GM10847 (cell line): Measurements from ENCODE around the gene MESP2.

Source experiments
- POLR2A ChIP-seq: IDR thresholded peaks from 2 replicates; pipeline ENCODE4 v1.6.1; 2011; ENCODE audit not compliant: insufficient read length; ENCODE audit errors: extremely low read depth

Gene MESP2

GRCh38 chr15:89766357-89767311 lies 9.5 kb upstream of the MESP2 start:
- TF ChIP-seq POLR2A, result no peak

- TF ChIP-seq POLR2A, result no peak
These were observed 8.7 kb upstream of the MESP2 start for GRCh38 chr15:89767411-89767915.

GRCh38 chr15:89768071-89768500 lies 8.0 kb upstream of the MESP2 start:
- no peak for TF ChIP-seq POLR2A

- TF ChIP-seq POLR2A, result no peak
These were observed 6.8 kb upstream of the MESP2 start for GRCh38 chr15:89769366-89769765.

- TF ChIP-seq POLR2A, result no peak
These were observed 6.1 kb upstream of the MESP2 start for GRCh38 chr15:89770041-89770440.

GRCh38 chr15:89772932-89773583 lies 3.1 kb upstream of the MESP2 start:
- no peak for TF ChIP-seq POLR2A

GRCh38 chr15:89774492-89774891 lies 1.6 kb upstream of the MESP2 start:
- TF ChIP-seq POLR2A, result no peak

GRCh38 chr15:89775815-89776214 lies 317 bp upstream of the MESP2 start:
- no peak for TF ChIP-seq POLR2A

GRCh38 chr15:89777073-89777751 lies 1.1 kb downstream of the MESP2 start:
- TF ChIP-seq POLR2A, result no peak

- TF ChIP-seq POLR2A, result no peak
These were observed 1.7 kb downstream of the MESP2 start for GRCh38 chr15:89777782-89778380.

GRCh38 chr15:89778861-89779260 lies 2.7 kb downstream of the MESP2 start:
- TF ChIP-seq POLR2A, result no peak

GRCh38 chr15:89780601-89781000 lies 4.5 kb downstream of the MESP2 start:
- no peak for TF ChIP-seq POLR2A

GRCh38 chr15:89781055-89781454 lies 4.9 kb downstream of the MESP2 start:
- TF ChIP-seq POLR2A, result no peak

- no peak for TF ChIP-seq POLR2A
These were observed 5.9 kb downstream of the MESP2 start for GRCh38 chr15:89781891-89782618.
